ENCODE measurements around the gene INPP5F. TPM values are rescaled to one million over a fixed set of nuclear protein-coding genes. Genes with fewer than 3 reads are reported as not detected.

Gene INPP5F
- polyA plus RNA-seq, 1 of the 3 experiments (the other 2 are of a cell fraction), result 7.8 TPM

DNA sequence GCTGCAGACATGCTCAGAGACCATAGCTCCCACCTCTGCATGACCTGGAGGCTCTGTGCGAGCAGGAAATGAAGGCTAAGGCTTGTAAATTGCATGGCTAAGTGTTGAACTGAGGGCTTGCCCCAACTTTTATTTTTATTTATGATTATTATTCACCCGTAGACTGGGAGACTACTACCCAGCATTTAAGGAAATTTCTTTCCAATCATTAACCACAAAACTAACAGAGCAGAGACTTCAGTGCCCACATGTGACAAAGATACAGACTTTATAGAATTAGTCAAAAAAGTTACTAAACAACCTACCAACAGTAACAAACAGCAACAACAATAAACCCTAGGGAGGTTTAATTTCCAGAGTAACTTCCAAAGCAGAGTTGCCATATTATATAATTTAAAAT lies 107.1 kb downstream of the INPP5F start:
- POLR2A ChIA-PET, result no interaction called here

DNA sequence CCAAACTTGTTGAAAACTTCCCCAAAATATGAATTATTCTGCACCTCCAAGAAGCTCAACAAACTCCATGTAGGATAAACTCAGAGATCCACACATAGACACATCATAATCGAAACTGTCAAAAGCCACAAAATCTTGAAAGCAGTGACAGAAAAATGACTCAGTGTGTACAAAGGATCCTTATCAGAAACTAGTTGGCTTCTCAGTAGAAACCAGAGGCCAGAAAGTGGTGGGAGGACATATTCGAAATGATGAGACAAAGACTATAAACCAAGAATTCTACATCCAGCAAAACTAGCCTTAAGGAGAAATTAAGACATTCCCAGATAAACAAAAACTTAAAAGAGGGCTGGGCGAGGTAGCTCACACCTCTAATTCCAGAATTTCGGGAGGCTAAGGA lies 108.3 kb downstream of the INPP5F start:
- Histone ChIP-seq H3K27ac (ENCODE audit: low read depth in 2 of 2, low read length in 1 of 2) (no peak overlapping the region), H3K27me3 (ENCODE audit: insufficient read depth) (no peaks in the 10 kb centered on the region), H3K9ac (no peak overlapping the region), H3K4me3 (ENCODE audit: low read depth in 2 of 2, low read length in 1 of 2) (no peak overlapping the region), H3K4me2 (no peak overlapping the region), H3K79me2 (ENCODE audit: insufficient read depth) (peaks cover 6% of the 10 kb centered on the region; the same call in 1 of the 2 replicates), H3K9me3 (no peaks in the 10 kb centered on the region), H3K4me1 (ENCODE audit: control insufficient read depth in 1 of 2, insufficient read depth in 2 of 2, low read depth in 1 of 2, low read length in 1 of 2) (no peaks in the 10 kb centered on the region), H3F3A (replicated peaks; ENCODE audit: insufficient read depth) (peaks cover 18% of the 10 kb centered on the region), H3K36me3 (replicated peaks in 1 of 2; ENCODE audit: control insufficient read depth in 1 of 2, insufficient read depth in 2 of 2, low read length in 1 of 2) (peaks cover 92 to 95% of the 10 kb centered on the region in 2 experiments), H3K9me2 (no peaks in the 10 kb centered on the region), H4K20me1 (ENCODE audit: insufficient read depth) (no peaks in the 10 kb centered on the region), H2AFZ (ENCODE audit: low read depth) (no peak overlapping the region)
- ChIA-PET CTCF (interaction anchor here (1.0 kb wide), 1 partner anchor 25 kb away, joined by 3 read pairs; no protein-coding TSS in a partner anchor), POLR2A (no interaction called here)
- DNase-seq, result no peak
- 92% methylated on average over 4 of the region's 4 CpGs for WGBS (ENCODE audit: low lambda C conversion rate)
- TF ChIP-seq, protein P1, sequence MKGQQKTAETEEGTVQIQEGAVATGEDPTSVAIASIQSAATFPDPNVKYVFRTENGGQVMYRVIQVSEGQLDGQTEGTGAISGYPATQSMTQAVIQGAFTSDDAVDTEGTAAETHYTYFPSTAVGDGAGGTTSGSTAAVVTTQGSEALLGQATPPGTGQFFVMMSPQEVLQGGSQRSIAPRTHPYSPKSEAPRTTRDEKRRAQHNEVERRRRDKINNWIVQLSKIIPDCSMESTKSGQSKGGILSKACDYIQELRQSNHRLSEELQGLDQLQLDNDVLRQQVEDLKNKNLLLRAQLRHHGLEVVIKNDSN (IDR thresholded peaks at IDR 0.05; ENCODE audit: borderline replicate concordance, low read depth), result no peak
- no peak for TF ChIP-seq NRF1 (IDR thresholded peaks at IDR 0.05; ENCODE audit: low read depth, low read length)
- TF ChIP-seq FOSL2 (IDR thresholded peaks at IDR 0.05; ENCODE audit: borderline replicate concordance, low read depth), result no peak
- TF ChIP-seq GABPA (IDR thresholded peaks at IDR 0.05; ENCODE audit: low read depth), result no peak
- TF ChIP-seq FOXJ3 (CRISPR knock-in tag; IDR thresholded peaks at IDR 0.05), result no peak
- no peak for TF ChIP-seq JUND (IDR thresholded peaks at IDR 0.05)
- no peak for TF ChIP-seq GATA2 (CRISPR knock-in tag; IDR thresholded peaks at IDR 0.05)
- TF ChIP-seq MXI1 (IDR thresholded peaks at IDR 0.05; ENCODE audit: low read depth, low read length), result no peak
- TF ChIP-seq, protein P2, sequence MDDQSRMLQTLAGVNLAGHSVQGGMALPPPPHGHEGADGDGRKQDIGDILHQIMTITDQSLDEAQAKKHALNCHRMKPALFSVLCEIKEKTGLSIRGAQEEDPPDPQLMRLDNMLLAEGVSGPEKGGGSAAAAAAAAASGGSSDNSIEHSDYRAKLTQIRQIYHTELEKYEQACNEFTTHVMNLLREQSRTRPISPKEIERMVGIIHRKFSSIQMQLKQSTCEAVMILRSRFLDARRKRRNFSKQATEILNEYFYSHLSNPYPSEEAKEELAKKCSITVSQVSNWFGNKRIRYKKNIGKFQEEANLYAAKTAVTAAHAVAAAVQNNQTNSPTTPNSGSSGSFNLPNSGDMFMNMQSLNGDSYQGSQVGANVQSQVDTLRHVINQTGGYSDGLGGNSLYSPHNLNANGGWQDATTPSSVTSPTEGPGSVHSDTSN (IDR thresholded peaks at IDR 0.05), result no peak
- TF ChIP-seq POLR2AphosphoS5 (IDR thresholded peaks at IDR 0.05; ENCODE audit: low read depth, low read length), result no peak
- no peak for TF ChIP-seq RAD21 (IDR thresholded peaks at IDR 0.05; ENCODE audit: low read length)
- TF ChIP-seq, protein P3, sequence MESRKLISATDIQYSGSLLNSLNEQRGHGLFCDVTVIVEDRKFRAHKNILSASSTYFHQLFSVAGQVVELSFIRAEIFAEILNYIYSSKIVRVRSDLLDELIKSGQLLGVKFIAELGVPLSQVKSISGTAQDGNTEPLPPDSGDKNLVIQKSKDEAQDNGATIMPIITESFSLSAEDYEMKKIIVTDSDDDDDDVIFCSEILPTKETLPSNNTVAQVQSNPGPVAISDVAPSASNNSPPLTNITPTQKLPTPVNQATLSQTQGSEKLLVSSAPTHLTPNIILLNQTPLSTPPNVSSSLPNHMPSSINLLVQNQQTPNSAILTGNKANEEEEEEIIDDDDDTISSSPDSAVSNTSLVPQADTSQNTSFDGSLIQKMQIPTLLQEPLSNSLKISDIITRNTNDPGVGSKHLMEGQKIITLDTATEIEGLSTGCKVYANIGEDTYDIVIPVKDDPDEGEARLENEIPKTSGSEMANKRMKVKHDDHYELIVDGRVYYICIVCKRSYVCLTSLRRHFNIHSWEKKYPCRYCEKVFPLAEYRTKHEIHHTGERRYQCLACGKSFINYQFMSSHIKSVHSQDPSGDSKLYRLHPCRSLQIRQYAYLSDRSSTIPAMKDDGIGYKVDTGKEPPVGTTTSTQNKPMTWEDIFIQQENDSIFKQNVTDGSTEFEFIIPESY (IDR thresholded peaks at IDR 0.05; ENCODE audit: borderline replicate concordance, low read depth), result no peak

More for the DNA sequence above, 107.1 kb downstream of the INPP5F start:
- Histone ChIP-seq H3K4me2 (no peak overlapping the region), H3K27ac (ENCODE audit: low read depth in 2 of 2, low read length in 1 of 2) (no peak overlapping the region), H3K9ac (no peak overlapping the region), H3K4me1 (ENCODE audit: control insufficient read depth in 1 of 2, insufficient read depth in 2 of 2, low read depth in 1 of 2, low read length in 1 of 2) (no peaks in the 10 kb centered on the region), H2AFZ (ENCODE audit: low read depth) (no peak overlapping the region), H3K36me3 (replicated peaks in 1 of 2; ENCODE audit: control insufficient read depth in 1 of 2, insufficient read depth in 2 of 2, low read length in 1 of 2) (peaks cover 88 to 96% of the 10 kb centered on the region in 2 experiments), H3K27me3 (ENCODE audit: insufficient read depth) (no peaks in the 10 kb centered on the region), H4K20me1 (ENCODE audit: insufficient read depth) (no peaks in the 10 kb centered on the region), H3K9me3 (no peaks in the 10 kb centered on the region), H3F3A (replicated peaks; ENCODE audit: insufficient read depth) (peaks cover 18% of the 10 kb centered on the region), H3K79me2 (ENCODE audit: insufficient read depth) (peaks cover 6% of the 10 kb centered on the region; the same call in 1 of the 2 replicates), H3K4me3 (ENCODE audit: low read depth in 2 of 2, low read length in 1 of 2) (no peak overlapping the region), H3K9me2 (no peaks in the 10 kb centered on the region)
- CTCF ChIA-PET, result interaction anchor here (1.8 kb wide), 1 partner anchor 82 kb away, joined by 9 read pairs; no protein-coding TSS in a partner anchor
- WGBS (ENCODE audit: low lambda C conversion rate), result 97% methylated on average over 2 of the region's 2 CpGs
- no peak for DNase-seq
- TF ChIP-seq FOSL2 (IDR thresholded peaks at IDR 0.05; ENCODE audit: borderline replicate concordance, low read depth), result no peak
- TF ChIP-seq TEAD4 (IDR thresholded peaks at IDR 0.05; ENCODE audit: borderline replicate concordance, insufficient read depth), result no peak

Measured in SK-N-SH (cell line).